Measurements from ENCODE around the gene HEATR5B.

The HEATR5B gene

DNA sequence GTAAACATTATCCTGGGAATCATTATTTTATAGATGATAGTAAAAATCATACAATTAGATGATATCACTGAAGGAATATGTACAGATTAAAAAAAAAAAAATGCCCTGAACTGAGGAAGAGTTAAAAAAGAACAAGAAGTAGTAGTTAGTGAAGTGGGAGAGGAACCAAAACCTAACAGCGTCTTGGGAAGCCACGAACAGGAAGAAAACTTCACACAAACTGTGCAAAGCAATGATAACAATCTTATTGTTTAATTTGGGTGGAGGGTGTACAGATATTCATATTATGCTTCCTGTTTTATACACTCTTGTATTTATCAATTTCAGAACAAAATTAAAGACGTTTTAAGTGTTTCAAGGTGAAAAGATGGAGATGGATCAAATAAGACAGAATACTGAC, 3.5 kb downstream of the HEATR5B start:
- in situ Hi-C loops (cut with MboI; ENCODE audit: low pct_unique_long_range_greater_than_20kb, low sequenced_read_pairs, unreplicated experiment): no loop called here
- no peak for DNase-seq (ENCODE audit: low spot score)
- TF ChIP-seq, protein P1, sequence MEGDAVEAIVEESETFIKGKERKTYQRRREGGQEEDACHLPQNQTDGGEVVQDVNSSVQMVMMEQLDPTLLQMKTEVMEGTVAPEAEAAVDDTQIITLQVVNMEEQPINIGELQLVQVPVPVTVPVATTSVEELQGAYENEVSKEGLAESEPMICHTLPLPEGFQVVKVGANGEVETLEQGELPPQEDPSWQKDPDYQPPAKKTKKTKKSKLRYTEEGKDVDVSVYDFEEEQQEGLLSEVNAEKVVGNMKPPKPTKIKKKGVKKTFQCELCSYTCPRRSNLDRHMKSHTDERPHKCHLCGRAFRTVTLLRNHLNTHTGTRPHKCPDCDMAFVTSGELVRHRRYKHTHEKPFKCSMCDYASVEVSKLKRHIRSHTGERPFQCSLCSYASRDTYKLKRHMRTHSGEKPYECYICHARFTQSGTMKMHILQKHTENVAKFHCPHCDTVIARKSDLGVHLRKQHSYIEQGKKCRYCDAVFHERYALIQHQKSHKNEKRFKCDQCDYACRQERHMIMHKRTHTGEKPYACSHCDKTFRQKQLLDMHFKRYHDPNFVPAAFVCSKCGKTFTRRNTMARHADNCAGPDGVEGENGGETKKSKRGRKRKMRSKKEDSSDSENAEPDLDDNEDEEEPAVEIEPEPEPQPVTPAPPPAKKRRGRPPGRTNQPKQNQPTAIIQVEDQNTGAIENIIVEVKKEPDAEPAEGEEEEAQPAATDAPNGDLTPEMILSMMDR (IDR thresholded peaks at IDR 0.05; ENCODE audit: extremely low read depth, insufficient read depth, missing control alignments): no peak

DNA sequence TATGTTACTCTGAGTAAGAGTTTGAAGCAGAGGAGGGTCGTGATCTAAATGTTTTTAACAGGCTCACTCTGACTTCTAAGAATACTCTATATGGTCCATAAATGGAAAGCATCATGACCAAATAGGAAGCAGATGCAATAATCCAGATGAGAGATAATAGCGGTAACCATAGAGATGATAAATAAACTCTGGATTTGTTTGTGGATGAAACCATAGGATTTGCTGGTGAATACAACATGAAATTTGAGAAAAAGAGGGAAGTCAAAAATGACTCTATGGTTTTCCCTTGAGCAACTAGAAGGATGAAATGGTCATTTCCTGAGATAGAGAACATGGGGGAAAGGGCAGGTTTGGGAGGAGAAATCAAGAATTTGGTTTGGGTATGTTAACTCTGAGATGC, 3.9 kb downstream of the HEATR5B start:
- no peak for DNase-seq (ENCODE audit: low spot score)
- in situ Hi-C loops (cut with MboI; ENCODE audit: low pct_unique_long_range_greater_than_20kb, low sequenced_read_pairs, unreplicated experiment): no loop called here
- TF ChIP-seq, protein P1 (IDR thresholded peaks at IDR 0.05; ENCODE audit: extremely low read depth, insufficient read depth, missing control alignments): no peak

DNA sequence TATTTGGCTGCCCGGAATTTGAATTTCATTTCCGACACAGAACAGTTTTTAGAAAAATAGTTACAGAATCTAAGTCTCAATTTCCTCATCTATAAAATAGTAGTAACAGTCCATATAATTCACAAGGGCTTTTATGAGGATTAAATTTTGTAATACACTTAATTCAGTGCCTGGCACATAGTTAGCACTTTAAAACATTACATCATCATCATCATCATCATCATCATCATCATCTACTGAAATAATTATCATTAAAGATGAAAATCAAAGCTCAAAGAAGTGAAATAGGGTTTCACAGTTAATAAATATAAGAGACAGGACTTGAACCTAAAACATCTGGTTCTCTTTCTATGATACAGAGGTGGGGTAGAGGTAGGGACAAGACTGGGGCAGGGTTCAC, 13.2 kb downstream of the HEATR5B start:
- TF ChIP-seq, protein P1 (IDR thresholded peaks at IDR 0.05; ENCODE audit: extremely low read depth, insufficient read depth, missing control alignments): no peak
- no peak for DNase-seq (ENCODE audit: low spot score)
- in situ Hi-C loops (cut with MboI; ENCODE audit: low pct_unique_long_range_greater_than_20kb, low sequenced_read_pairs, unreplicated experiment): no loop called here

DNA sequence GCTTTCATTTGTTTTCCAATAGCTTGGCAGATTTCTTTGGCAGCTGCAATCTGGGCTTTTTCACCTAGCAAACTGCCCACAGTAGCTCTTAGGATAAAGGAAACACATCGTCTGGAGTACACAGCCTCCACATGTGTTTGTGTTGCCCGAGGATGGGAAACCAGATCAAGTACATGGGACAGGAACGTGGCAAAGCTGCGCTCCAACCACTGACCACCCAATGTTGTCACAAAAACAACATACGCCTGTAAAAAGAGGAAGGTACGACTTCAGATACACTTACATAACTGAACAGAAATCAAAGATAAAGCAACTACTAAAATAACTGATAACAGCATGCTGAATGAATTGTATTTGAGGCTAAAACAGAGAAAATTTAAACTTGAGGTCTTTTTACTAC, 15.5 kb downstream of the HEATR5B start:
- in situ Hi-C loops (cut with MboI; ENCODE audit: low pct_unique_long_range_greater_than_20kb, low sequenced_read_pairs, unreplicated experiment): no loop called here
- TF ChIP-seq, protein P1 (IDR thresholded peaks at IDR 0.05; ENCODE audit: extremely low read depth, insufficient read depth, missing control alignments): no peak
- no peak for DNase-seq (ENCODE audit: low spot score)

DNA sequence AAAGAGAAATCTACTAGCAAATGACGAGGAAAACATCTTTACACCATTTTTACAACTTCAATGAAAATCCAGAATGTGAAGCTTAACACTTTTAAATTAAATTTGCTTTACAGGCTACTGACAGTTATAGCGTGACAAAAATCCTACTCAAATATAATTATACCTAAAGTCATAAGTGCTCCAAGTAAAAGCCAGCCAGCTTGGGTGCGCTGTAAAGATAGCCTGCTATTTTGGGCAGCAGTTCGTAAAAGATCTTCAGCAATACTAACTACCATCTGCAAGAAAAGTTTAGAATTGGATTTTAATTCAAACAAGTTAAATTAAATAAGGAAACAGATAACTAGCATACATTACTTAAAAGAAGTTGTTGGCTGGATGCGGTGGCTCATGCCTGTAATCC, 22.4 kb downstream of the HEATR5B start:
- in situ Hi-C loops (cut with MboI; ENCODE audit: low pct_unique_long_range_greater_than_20kb, low sequenced_read_pairs, unreplicated experiment): no loop called here
- TF ChIP-seq, protein P1 (IDR thresholded peaks at IDR 0.05; ENCODE audit: extremely low read depth, insufficient read depth, missing control alignments): no peak

DNA sequence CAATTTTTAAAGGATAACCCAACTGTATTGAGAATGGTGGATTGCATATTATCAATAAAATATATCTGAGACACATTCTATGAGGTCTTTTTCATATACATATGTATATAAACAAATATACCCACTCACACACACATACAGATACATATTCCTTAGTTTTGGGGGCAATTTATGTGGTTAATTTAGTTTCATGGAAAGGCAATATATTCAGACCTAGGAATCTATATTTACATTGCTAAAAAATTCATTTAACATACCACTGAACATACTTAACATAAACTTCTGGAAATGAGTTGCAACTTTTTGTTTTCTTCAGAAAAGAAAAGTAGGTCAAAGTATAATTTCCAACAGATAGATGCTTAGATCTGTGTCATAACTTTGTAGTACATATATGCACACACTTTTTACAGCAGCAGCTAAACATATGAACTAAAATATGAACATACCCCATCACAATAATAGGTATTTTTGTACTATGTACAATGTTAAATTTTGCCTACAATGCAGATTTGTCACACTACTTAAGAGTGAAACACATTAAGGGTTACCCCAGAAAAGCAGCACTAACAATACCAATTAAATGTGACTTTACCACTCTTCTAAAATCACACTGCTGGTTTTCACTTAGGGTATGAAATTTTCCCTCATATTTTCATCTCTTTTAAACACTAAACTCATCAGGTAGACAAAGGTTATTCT, 23.0 kb downstream of the HEATR5B start:
- TF ChIP-seq, protein P1 (IDR thresholded peaks at IDR 0.05; ENCODE audit: extremely low read depth, insufficient read depth, missing control alignments): no peak
- in situ Hi-C loops (cut with MboI; ENCODE audit: low pct_unique_long_range_greater_than_20kb, low sequenced_read_pairs, unreplicated experiment): no loop called here
- no peak for DNase-seq (ENCODE audit: low spot score)

More for the DNA sequence above, 22.4 kb downstream of the HEATR5B start:
- no peak for DNase-seq (ENCODE audit: low spot score)
